ENCODE results near the gene EFNB2.

The EFNB2 gene

GRCh38 chr13:106499113-106499512, 36.3 kb downstream of the EFNB2 start:
- peak; percentile 35 for DNase-seq

- DNase-seq: no peak
Measured at GRCh38 chr13:106498571-106498970, 36.9 kb downstream of the EFNB2 start.

- no peak for DNase-seq
Measured at GRCh38 chr13:106498158-106498557, 37.3 kb downstream of the EFNB2 start.

GRCh38 chr13:106497079-106497478, 38.4 kb downstream of the EFNB2 start:
- no peak for DNase-seq

GRCh38 chr13:106496072-106496997, 39.1 kb downstream of the EFNB2 start:
- DNase-seq: no peak

GRCh38 chr13:106494936-106495335, 40.5 kb downstream of the EFNB2 start:
- DNase-seq: no peak

GRCh38 chr13:106494506-106494905, 41.0 kb downstream of the EFNB2 start:
- DNase-seq: no peak

GRCh38 chr13:106493533-106494220, 41.8 kb downstream of the EFNB2 start:
- DNase-seq: no peak

GRCh38 chr13:106492588-106493475, 42.6 kb downstream of the EFNB2 start:
- DNase-seq: no peak

GRCh38 chr13:106491928-106492587, 43.4 kb downstream of the EFNB2 start:
- DNase-seq: no peak

GRCh38 chr13:106491463-106491862, 44.0 kb downstream of the EFNB2 start:
- no peak for DNase-seq

- DNase-seq: no peak
Measured at GRCh38 chr13:106490569-106491321, 44.7 kb downstream of the EFNB2 start.

GRCh38 chr13:106489849-106490568, 45.5 kb downstream of the EFNB2 start:
- no peak for DNase-seq

GRCh38 chr13:106488686-106489085, 46.8 kb downstream of the EFNB2 start:
- no peak for DNase-seq

- DNase-seq: no peak
Measured at GRCh38 chr13:106488076-106488475, 47.4 kb downstream of the EFNB2 start.

GRCh38 chr13:106487129-106487528, 48.3 kb downstream of the EFNB2 start:
- no peak for DNase-seq

- DNase-seq: no peak
Measured at GRCh38 chr13:106486287-106486686, 49.2 kb downstream of the EFNB2 start.

- no peak for DNase-seq
Measured at GRCh38 chr13:106484537-106485193, 50.8 kb downstream of the EFNB2 start.

- DNase-seq: peak; percentile 26
Measured at GRCh38 chr13:106484084-106484483, 51.4 kb downstream of the EFNB2 start.

GRCh38 chr13:106481919-106482318, 53.5 kb downstream of the EFNB2 start:
- no peak for DNase-seq

Data from fibroblast of skin of right quadriceps (primary cell).